HepG2 (cell line): ENCODE data around the gene TMTC2. TPM values are rescaled to one million over a fixed set of nuclear protein-coding genes. Genes with fewer than 3 reads are reported as not detected.

Experiments
- ATAC-seq: fragments of 200-7000 bp; cut with Tn5 transposase; 3 replicates; pipeline ENCODE4 v1.9.1; 2020; ENCODE audit warnings: mild to moderate bottlenecking, moderate library complexity
- BruUV-seq: library from RNA; stranded (reverse); fragments of 400-500 nt; replicated peaks from 2 replicates; lab custom pipeline; 2021; lab: Mats Ljungman, UMichigan
- CTCF ChIA-PET: fragments of 300-600 bp; formaldehyde crosslinking; extraction: SDS; loops from one replicate; lab custom pipeline; 2021; ENCODE audit warnings: low total read pairs, inconsistent platforms, low intra/inter-chr PET ratio; lab: Yijun Ruan, JAX
- POLR2A ChIA-PET: fragments of 350-600 bp; sonication (Branson Sonifier 250); formaldehyde crosslinking; loops from one replicate; lab custom pipeline; 2020; ENCODE audit warnings: antibody characterized with exemption, inconsistent platforms; lab: Yijun Ruan, JAX
- DNase-seq: peaks from one replicate; pipeline ENCODE4 v3.0.0-alpha.2; 2015; ENCODE audit warnings: low spot score
- FAIRE-seq: peaks from 3 replicates; lab custom pipeline; 2011; peaks lifted over from hg19 to GRCh38; lab: Jason Lieb, UNC
- H2AFZ ChIP-seq: one replicate; pipeline ENCODE4 v1.6.1; 2011; ENCODE audit warnings: low read length, inconsistent platforms
- H3K27ac ChIP-seq: fragments of 300-600 bp; 3 replicates; pipeline ENCODE4 v1.8.0; 2011; ENCODE audit warnings: mixed run types, mild to moderate bottlenecking, mixed read lengths, low read length, inconsistent platforms; ENCODE audit not compliant: insufficient read depth; ENCODE audit errors: extremely low read length
- H3K27me3 ChIP-seq, 2 experiments: fragments of 200-600 bp in 1 of 2; 2 replicates in 1 of 2; 3 replicates in 1 of 2; pipeline versions ENCODE4 v1.6.0 to v1.8.0; 2011; ENCODE audit warnings: low read length in 2 of 2, mild to moderate bottlenecking in 2 of 2, moderate library complexity in 2 of 2, inconsistent platforms in 1 of 2; ENCODE audit not compliant: insufficient read depth in 2 of 2, control insufficient read depth in 1 of 2
- H3K36me3 ChIP-seq, 2 experiments: fragments of 200-600 bp in 1 of 2; replicated peaks in 1 of 2; 2 replicates in 1 of 2; 3 replicates in 1 of 2; pipeline versions ENCODE4 v1.5.1 to v1.8.0; 2011; ENCODE audit warnings: low read length in 2 of 2, inconsistent platforms in 1 of 2; ENCODE audit not compliant: insufficient read depth in 2 of 2, control insufficient read depth in 1 of 2
- H3K4me1 ChIP-seq: 2 replicates; pipeline ENCODE4 v1.5.1; 2012; ENCODE audit warnings: low read length, inconsistent platforms; ENCODE audit not compliant: insufficient read depth
- H3K4me2 ChIP-seq: 2 replicates; pipeline ENCODE4 v1.6.0; 2011; ENCODE audit warnings: low read depth, low read length, inconsistent platforms
- H3K4me3 ChIP-seq, 3 experiments: fragments of 200-600 bp in 1 of 3; sonication (generic), shearing (Covaris generic) in 1 of 3; replicated peaks in 1 of 3; 2 replicates each; pipeline ENCODE4 v1.5.1; 2011 to 2016; ENCODE audit warnings: low read length in 3 of 3, inconsistent platforms in 2 of 3, low read depth in 2 of 3, mild to moderate bottlenecking in 2 of 3, control low read depth in 1 of 3, mixed read lengths in 1 of 3; ENCODE audit not compliant: insufficient read depth in 1 of 3
- H3K79me2 ChIP-seq: one replicate; pipeline ENCODE4 v1.6.1; 2011; ENCODE audit warnings: low read length, inconsistent platforms; ENCODE audit not compliant: insufficient read depth
- H3K9ac ChIP-seq: 2 replicates; pipeline ENCODE4 v1.6.0; 2011; ENCODE audit warnings: mild to moderate bottlenecking, low read depth, low read length, inconsistent platforms; ENCODE audit not compliant: insufficient read depth
- H3K9me3 ChIP-seq: 2 replicates; pipeline ENCODE4 v1.5.1; 2012; ENCODE audit warnings: mild to moderate bottlenecking, low read length
- H4K20me1 ChIP-seq: 2 replicates; pipeline ENCODE4 v1.6.0; 2011; ENCODE audit warnings: inconsistent platforms, mild to moderate bottlenecking, low read length, moderate library complexity; ENCODE audit not compliant: insufficient read depth
- CREB3 ChIP-seq: sonication (generic); formaldehyde crosslinking; IDR thresholded peaks from 2 replicates; pipeline ENCODE4 v1.5.0; 2020; ENCODE audit warnings: missing genetic modification reagents
- FOXP4 ChIP-seq: sonication (generic); formaldehyde crosslinking; IDR thresholded peaks from 2 replicates; pipeline ENCODE4 v1.4.0; 2020; ENCODE audit warnings: missing genetic modification reagents
- HIVEP1 ChIP-seq: sonication (generic); formaldehyde crosslinking; IDR thresholded peaks from 2 replicates; pipeline ENCODE4 v1.4.0; 2020; ENCODE audit warnings: mild to moderate bottlenecking, missing genetic modification reagents
- MXD3 ChIP-seq: IDR thresholded peaks from 2 replicates; pipeline ENCODE4 v1.6.1; 2016; ENCODE audit warnings: mild to moderate bottlenecking, missing biosample characterization, missing genetic modification reagents
- NR3C1 ChIP-seq: sonication (generic); formaldehyde crosslinking; IDR thresholded peaks from 2 replicates; pipeline ENCODE4 v1.4.0; 2020; ENCODE audit warnings: missing genetic modification reagents
- PITX1 ChIP-seq: sonication (generic); formaldehyde crosslinking; IDR thresholded peaks from 2 replicates; pipeline ENCODE4 v1.5.1; 2020; ENCODE audit warnings: mild to moderate bottlenecking, missing genetic modification reagents
- POLR2A ChIP-seq, 2 experiments: IDR thresholded peaks; 2 replicates each; pipeline ENCODE4 v1.6.1; 2011; ENCODE audit warnings: low read depth in 2 of 2, low read length in 2 of 2, mild to moderate bottlenecking in 1 of 2, moderate library complexity in 1 of 2; ENCODE audit not compliant: insufficient read depth in 1 of 2
- PTBP1 ChIP-seq: fragments of 200-400 bp; formaldehyde crosslinking; IDR thresholded peaks from 2 replicates; pipeline ENCODE4 v1.6.1; 2018; ENCODE audit warnings: low read length, low read depth; ENCODE audit not compliant: poor library complexity, severe bottlenecking
- REPIN1 ChIP-seq: sonication (generic); formaldehyde crosslinking; IDR thresholded peaks from 2 replicates; pipeline ENCODE4 v1.8.0; 2022; ENCODE audit warnings: missing genetic modification reagents, low read depth, mild to moderate bottlenecking, borderline replicate concordance
- SATB2 ChIP-seq: sonication (generic); formaldehyde crosslinking; IDR thresholded peaks from 2 replicates; pipeline ENCODE4 v1.5.0; 2020; ENCODE audit warnings: missing genetic modification reagents
- SNAI1 ChIP-seq: sonication (generic); formaldehyde crosslinking; IDR thresholded peaks from 2 replicates; pipeline ENCODE4 v1.5.0; 2020; ENCODE audit warnings: mild to moderate bottlenecking, missing genetic modification reagents, borderline replicate concordance
- SRSF1 ChIP-seq: fragments of 200-400 bp; formaldehyde crosslinking; optimal IDR thresholded peaks from 2 replicates; pipeline ENCODE3; 2017; ENCODE audit warnings: mild to moderate bottlenecking, low read depth, low read length, moderate library complexity
- THYN1 ChIP-seq: sonication (generic); formaldehyde crosslinking; IDR thresholded peaks from 2 replicates; pipeline ENCODE4 v1.8.1; 2023; ENCODE audit warnings: low read depth, mild to moderate bottlenecking, moderate library complexity, missing genetic modification reagents, borderline replicate concordance
- TRIM22 ChIP-seq: fragments of 450-650 bp; IDR thresholded peaks from 2 replicates; pipeline ENCODE4 v1.6.1; 2017
- ZNF234 ChIP-seq: sonication (generic); formaldehyde crosslinking; conservative IDR thresholded peaks from 2 replicates; pipeline ENCODE4 v1.5.1; 2020; ENCODE audit warnings: mild to moderate bottlenecking, missing genetic modification reagents
- ZNF282 ChIP-seq: fragments of 450-650 bp; IDR thresholded peaks from 2 replicates; pipeline ENCODE4 v1.6.1; 2018; ENCODE audit not compliant: partially characterized antibody
- ZNF503 ChIP-seq: sonication (generic); formaldehyde crosslinking; IDR thresholded peaks from 2 replicates; pipeline ENCODE4 v1.4.0; 2020; ENCODE audit warnings: missing genetic modification reagents
- ZNF577 ChIP-seq: sonication (generic); formaldehyde crosslinking; IDR thresholded peaks from 2 replicates; pipeline ENCODE4 v1.4.0; 2020; ENCODE audit warnings: mild to moderate bottlenecking, low read depth, missing genetic modification reagents, borderline replicate concordance
- ZNF674 ChIP-seq: sonication (generic); formaldehyde crosslinking; IDR thresholded peaks from 2 replicates; pipeline ENCODE4 v1.5.0; 2020; ENCODE audit warnings: low read depth, mild to moderate bottlenecking, missing genetic modification reagents
- WGBS: methylation state at CpG from one replicate; pipeline ENCODE4 v1.1.6; 2017; ENCODE audit warnings: low lambda C conversion rate; 5-methylcytosine and 5-hydroxymethylcytosine counted together
- in situ Hi-C: cut with HindIII; loops from 2 replicates; pipeline ENCODE4 v1.10.0; 2017; ENCODE audit warnings: low pct_unique_long_range_greater_than_20kb; ENCODE audit not compliant: extremely low pct_ligation_motif_present
- intact Hi-C: fragments of 100-400 bp; cut with micrococcal nuclease; formaldehyde crosslinking; loops from one replicate; pipeline ENCODE4 v1.10.0; 2022; ENCODE audit not compliant: unreplicated experiment
- polyA plus RNA-seq, 8 experiments: library from polyadenylated mRNA; depleted of rRNA in 3 of 8; stranded (reverse) in 7 of 8; unstranded in 1 of 8; fragments of >200 nt; fragmentation: Illumina TruSeq in 4 of 8; extraction: Trizol in 4 of 8; gene quantifications; 2 replicates each; pipeline versions ENCODE4 v1.2.1 to v1.2.3, GENCODE V29; 2011 to 2016; ENCODE audit warnings: low read depth in 4 of 8, missing spikeins in 1 of 8, mixed read lengths in 1 of 8; ENCODE audit not compliant: insufficient read depth in 1 of 8
- total RNA-seq, 5 experiments: library from RNA; depleted of rRNA; stranded (reverse); fragments of >200 nt; fragmentation: Illumina TruSeq; extraction: Trizol; gene quantifications; 2 replicates each; pipeline ENCODE4 v1.2.3, GENCODE V29; 2016; ENCODE audit warnings: low read depth in 1 of 5

TMTC2 gene
- total and polyA plus RNA-seq, 2 of the 13 experiments (the other 11 are each of a cell fraction or from before 2014, with no cell fraction given) = 0.55 to 0.63 TPM

GRCh38 chr12:82931349-82932116 is 244.8 kb downstream of the TMTC2 start:
- Histone ChIP-seq H2AFZ (no peak overlapping the region), H3K4me1 (no peaks in the 10 kb centered on the region), H3K36me3 (no peaks in the 10 kb centered on the region), H3K4me3 (no peak overlapping the region), H3K27me3 (no peaks in the 10 kb centered on the region), H4K20me1 (no peaks in the 10 kb centered on the region), H3K4me2 (no peak overlapping the region), H3K9ac (no peak overlapping the region), H3K79me2 (no peaks in the 10 kb centered on the region), H3K9me3 (no peaks in the 10 kb centered on the region), H3K27ac (no peak overlapping the region)
- ATAC-seq (no peak), FAIRE-seq (no peak), DNase-seq (no peak)
- in situ Hi-C loops (no loop called here), intact Hi-C loops (no loop called here)
- no TSS peak for BruUV-seq
- ChIA-PET POLR2A (no interaction called here), CTCF (no interaction called here)
- WGBS = 21% methylated on average over 5 of the region's 5 CpGs
- no peak for TF ChIP-seq SNAI1 (CRISPR knock-in tag)
- no peak for TF ChIP-seq HIVEP1 (CRISPR knock-in tag)
- TF ChIP-seq THYN1 (CRISPR knock-in tag) = no peak
- TF ChIP-seq TRIM22 = no peak
- TF ChIP-seq SATB2 (CRISPR knock-in tag) = no peak
- TF ChIP-seq ZNF577 (CRISPR knock-in tag) = no peak
- TF ChIP-seq ZNF282 = no peak
- TF ChIP-seq PITX1 (CRISPR knock-in tag) = no peak
- no peak for TF ChIP-seq ZNF234 (CRISPR knock-in tag)
- TF ChIP-seq MXD3 (CRISPR knock-in tag) = no peak
- TF ChIP-seq ZNF503 (CRISPR knock-in tag) = no peak
- TF ChIP-seq REPIN1 (CRISPR knock-in tag) = no peak
- no peak for TF ChIP-seq FOXP4 (CRISPR knock-in tag)
- TF ChIP-seq POLR2A (IDR thresholded peaks at IDR 0.05; ENCODE audit: insufficient read depth in 1 of 2, low read depth in 2 of 2, low read length in 2 of 2) = no peak
- TF ChIP-seq CREB3 (CRISPR knock-in tag) = no peak
- no peak for TF ChIP-seq ZNF674
- TF ChIP-seq PTBP1 = no peak
- no peak for TF ChIP-seq SRSF1
- no peak for TF ChIP-seq NR3C1
